Midbrain (tissue), 1 donor: ENCODE data around the gene IL18BP.

Experiments used
- DNase-seq: peaks from one replicate; lab custom pipeline; 2025; lab: John Stamatoyannopoulos, UW

IL18BP gene

GRCh38 chr11:71996946-71997345 is 1.8 kb upstream of the IL18BP start:
- no peak for DNase-seq

- no peak for DNase-seq
Measured at GRCh38 chr11:71997594-71997993, 1.1 kb upstream of the IL18BP start.

- no peak for DNase-seq
Measured at GRCh38 chr11:71998061-71998460, 648 bp upstream of the IL18BP start.

GRCh38 chr11:71999362-71999761 is 653 bp downstream of the IL18BP start:
- DNase-seq = no peak

GRCh38 chr11:71999798-72000197 is 1.1 kb downstream of the IL18BP start:
- no peak for DNase-seq

- no peak for DNase-seq
Measured at GRCh38 chr11:72000202-72000867, 1.6 kb downstream of the IL18BP start.

- no peak for DNase-seq
Measured at GRCh38 chr11:72001285-72001684, 2.6 kb downstream of the IL18BP start.

- DNase-seq = no peak
Measured at GRCh38 chr11:72001834-72002591, 3.3 kb downstream of the IL18BP start.

- DNase-seq = no peak
Measured at GRCh38 chr11:72002841-72003775, 4.4 kb downstream of the IL18BP start.

- no peak for DNase-seq
Measured at GRCh38 chr11:72003776-72004171, 5.1 kb downstream of the IL18BP start.

GRCh38 chr11:72004515-72005346 is 6.0 kb downstream of the IL18BP start:
- no peak for DNase-seq

- DNase-seq = no peak
Measured at GRCh38 chr11:72005347-72006260, 6.9 kb downstream of the IL18BP start.

GRCh38 chr11:72006309-72007088 is 7.8 kb downstream of the IL18BP start:
- no peak for DNase-seq

GRCh38 chr11:72007089-72007476 is 8.4 kb downstream of the IL18BP start:
- DNase-seq = no peak

- no peak for DNase-seq
Measured at GRCh38 chr11:72007587-72007986, 8.9 kb downstream of the IL18BP start.

- no peak for DNase-seq
Measured at GRCh38 chr11:72008728-72009127, 10.0 kb downstream of the IL18BP start.

GRCh38 chr11:72009156-72009555 is 10.4 kb downstream of the IL18BP start:
- DNase-seq = no peak

- DNase-seq = peak; percentile 47
Measured at GRCh38 chr11:72010529-72011233, 12.0 kb downstream of the IL18BP start.

- DNase-seq = no peak
Measured at GRCh38 chr11:72012091-72012630, 13.5 kb downstream of the IL18BP start.
